HL-60/S4 (cell line): Measurements from ENCODE around the gene HCN4.
"Not testable (repeated sequence)": the region's sequence is repeated elsewhere in the genome, so short reads cannot be mapped to it uniquely, and the experiment has no call there.

Experiments
- in situ Hi-C: fragments of 300-500 bp; cut with MboI; formaldehyde crosslinking; loops from 2 replicates; pipeline ENCODE4 v1.14.3; 2022; ENCODE audit warnings: low sequenced_read_pairs

Gene HCN4

GRCh38 chr15:73368301-73369136 lies at the start of gene HCN4:
HCN4 (minus strand) TSS chr15:73368958; CDS start chr15:73368270, 688 bp downstream.
- in situ Hi-C loops, result no loop called here

GRCh38 chr15:73414876-73415275 lies 46.1 kb upstream of the HCN4 start:
- in situ Hi-C loops, result no loop called here

GRCh38 chr15:73403171-73403570 lies 34.4 kb upstream of the HCN4 start:
- in situ Hi-C loops, result no loop called here

GRCh38 chr15:73400222-73400621 lies 31.5 kb upstream of the HCN4 start:
- in situ Hi-C loops, result not testable (repeated sequence)

- in situ Hi-C loops, result no loop called here
Observed at GRCh38 chr15:73398861-73399260, 30.1 kb upstream of the HCN4 start.

GRCh38 chr15:73397461-73397860 lies 28.7 kb upstream of the HCN4 start:
- in situ Hi-C loops, result no loop called here

GRCh38 chr15:73395671-73396070 lies 26.9 kb upstream of the HCN4 start:
- in situ Hi-C loops, result no loop called here

- in situ Hi-C loops, result no loop called here
Observed at GRCh38 chr15:73394782-73395181, 26.0 kb upstream of the HCN4 start.

GRCh38 chr15:73393336-73393735 lies 24.6 kb upstream of the HCN4 start:
- in situ Hi-C loops, result no loop called here

GRCh38 chr15:73392025-73392424 lies 23.3 kb upstream of the HCN4 start:
- in situ Hi-C loops, result no loop called here

- in situ Hi-C loops, result no loop called here
Observed at GRCh38 chr15:73391128-73391872, 22.5 kb upstream of the HCN4 start.

- in situ Hi-C loops, result no loop called here
Observed at GRCh38 chr15:73389971-73390544, 21.3 kb upstream of the HCN4 start.

- in situ Hi-C loops, result no loop called here
Observed at GRCh38 chr15:73389539-73389938, 20.8 kb upstream of the HCN4 start.

GRCh38 chr15:73388256-73388781 lies 19.6 kb upstream of the HCN4 start:
- in situ Hi-C loops, result no loop called here

- in situ Hi-C loops, result no loop called here
Observed at GRCh38 chr15:73387507-73388255, 18.9 kb upstream of the HCN4 start.

GRCh38 chr15:73386886-73387506 lies 18.2 kb upstream of the HCN4 start:
- in situ Hi-C loops, result no loop called here

GRCh38 chr15:73386238-73386637 lies 17.5 kb upstream of the HCN4 start:
- in situ Hi-C loops, result no loop called here

GRCh38 chr15:73385205-73385604 lies 16.4 kb upstream of the HCN4 start:
- in situ Hi-C loops, result no loop called here

GRCh38 chr15:73383310-73384189 lies 14.8 kb upstream of the HCN4 start:
- in situ Hi-C loops, result no loop called here
